Hematopoietic multipotent progenitor cell treated with erythropoietin and hydrocortisone succinate and interleukin-3 and kit ligand, for 15 days (in vitro differentiated cells): ENCODE results near the gene ZC3H18.

ENCODE experiments used
- DNase-seq: peaks from one replicate; pipeline ENCODE4 v3.0.0-alpha.2; 2015; ENCODE audit warnings: low spot score

Gene ZC3H18

GRCh38 chr16:88623858-88624257, 53.7 kb downstream of the ZC3H18 start:
- DNase-seq = no peak

- DNase-seq = no peak
Measured at GRCh38 chr16:88624481-88624880, 54.3 kb downstream of the ZC3H18 start.

GRCh38 chr16:88624977-88625576, 54.9 kb downstream of the ZC3H18 start:
- no peak for DNase-seq

GRCh38 chr16:88626646-88627045, 56.4 kb downstream of the ZC3H18 start:
- no peak for DNase-seq

- no peak for DNase-seq
Measured at GRCh38 chr16:88627531-88628411, 57.6 kb downstream of the ZC3H18 start.

- DNase-seq = no peak
Measured at GRCh38 chr16:88628512-88628974, 58.3 kb downstream of the ZC3H18 start.

GRCh38 chr16:88629835-88630234, 59.6 kb downstream of the ZC3H18 start:
- DNase-seq = no peak

- DNase-seq = no peak
Measured at GRCh38 chr16:88630433-88630832, 60.2 kb downstream of the ZC3H18 start.

GRCh38 chr16:88630941-88631340, 60.7 kb downstream of the ZC3H18 start:
- no peak for DNase-seq

- DNase-seq = no peak
Measured at GRCh38 chr16:88631384-88631783, 61.2 kb downstream of the ZC3H18 start.

- DNase-seq = no peak
Measured at GRCh38 chr16:88631920-88632586, 61.9 kb downstream of the ZC3H18 start.

GRCh38 chr16:88632587-88632930, 62.4 kb downstream of the ZC3H18 start:
- DNase-seq = no peak

GRCh38 chr16:88633684-88634140, 63.5 kb downstream of the ZC3H18 start:
- no peak for DNase-seq

- no peak for DNase-seq
Measured at GRCh38 chr16:88634141-88634993, 64.2 kb downstream of the ZC3H18 start.

GRCh38 chr16:88634994-88635670, 64.9 kb downstream of the ZC3H18 start:
- DNase-seq = no peak

GRCh38 chr16:88635671-88636319, 65.6 kb downstream of the ZC3H18 start:
- DNase-seq = no peak

- no peak for DNase-seq
Measured at GRCh38 chr16:88636488-88637265, 66.5 kb downstream of the ZC3H18 start.

- DNase-seq = no peak
Measured at GRCh38 chr16:88638323-88639230, 68.4 kb downstream of the ZC3H18 start, which contains the start of gene IL17C. Gene IL17C (plus strand): TSS chr16:88638572. CDS start chr16:88638642, 70 bp downstream.
